H4 (cell line): ENCODE results near the gene SLC35C1. TPM values are rescaled to one million over a fixed set of nuclear protein-coding genes. Genes with fewer than 3 reads are reported as not detected.

Experiments
- total RNA-seq: library from RNA; depleted of rRNA; stranded (reverse); fragments of >200 nt; shearing (Covaris generic); gene quantifications from 2 replicates; pipeline ENCODE4 v1.2.3, GENCODE V29; 2014; rRNA removed

SLC35C1 gene
- total RNA-seq, 1 experiment from 2014 or later = 9.5 TPM

Other genes with a start within 250 kb of the SLC35C1 start
- 0.95 and 2.0 TPM in 2 replicates for gene CHST1, start 139.5 kb upstream of the SLC35C1 start, total RNA-seq
- gene CRY2, start 42.3 kb downstream of the SLC35C1 start, total RNA-seq = 8.9 and 10.3 TPM in 2 replicates
- 10.7 and 11.9 TPM in 2 replicates for gene MAPK8IP1, start 80.5 kb downstream of the SLC35C1 start, total RNA-seq
- gene FREY1, start 102.1 kb downstream of the SLC35C1 start, total RNA-seq = 0.51 TPM in 1 of 2 replicates, not detected in the other
- 31.4 and 43.0 TPM in 2 replicates for gene PEX16, start 112.7 kb downstream of the SLC35C1 start, total RNA-seq
- not detected in 2 replicates for gene LARGE2, start 117.5 kb downstream of the SLC35C1 start, total RNA-seq